ENCODE data around the gene TRIM38.

The TRIM38 gene

DNA sequence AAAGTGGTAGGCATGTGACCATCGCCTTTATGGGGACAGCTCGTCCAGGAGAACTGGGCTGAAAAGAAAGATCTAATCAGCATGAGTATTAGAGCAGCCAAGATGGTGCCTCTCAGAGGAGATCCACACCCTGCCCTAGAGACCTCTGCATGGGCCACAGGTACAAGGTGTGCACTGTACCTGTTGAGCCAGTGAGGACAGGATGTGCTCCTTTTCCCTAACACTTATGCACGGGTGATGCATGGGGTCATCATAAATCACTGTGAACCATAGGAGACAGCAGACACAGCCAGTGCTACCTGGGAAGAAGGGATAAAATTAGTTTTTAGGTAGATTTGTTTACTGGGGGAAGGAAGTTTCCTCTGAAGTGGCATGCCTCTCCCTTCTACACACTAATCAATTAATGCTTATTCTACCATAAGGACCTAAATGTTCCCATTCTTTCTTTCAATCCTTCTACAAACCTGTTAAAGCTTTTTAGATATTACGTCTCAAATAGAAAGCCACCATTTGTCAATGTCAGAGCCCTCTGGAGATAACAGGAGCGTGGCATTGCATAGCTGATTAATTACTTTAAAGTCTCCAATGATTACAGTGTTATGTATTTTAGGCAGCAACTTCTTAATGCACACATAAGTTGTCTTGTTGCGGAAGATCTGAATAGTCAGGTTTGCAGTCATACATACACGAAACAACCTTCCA, 45.7 kb upstream of the TRIM38 start:
- H3K27me3 ChIP-seq (ENCODE audit: insufficient read depth, low read length, poor library complexity), result no peaks in the 10 kb centered on the region
- DNase-seq (no peak), ATAC-seq (ENCODE audit: insufficient read depth, low read depth) (no peak)
- H3K4me1 ChIP-seq (ENCODE audit: insufficient read depth, low read length), result no peaks in the 10 kb centered on the region
- no peak overlapping the region for H3K4me2 ChIP-seq (ENCODE audit: insufficient read depth, low read length)
- H3K36me3 ChIP-seq (ENCODE audit: insufficient read depth, low read length), result no peaks in the 10 kb centered on the region
- TF ChIP-seq, protein P1, sequence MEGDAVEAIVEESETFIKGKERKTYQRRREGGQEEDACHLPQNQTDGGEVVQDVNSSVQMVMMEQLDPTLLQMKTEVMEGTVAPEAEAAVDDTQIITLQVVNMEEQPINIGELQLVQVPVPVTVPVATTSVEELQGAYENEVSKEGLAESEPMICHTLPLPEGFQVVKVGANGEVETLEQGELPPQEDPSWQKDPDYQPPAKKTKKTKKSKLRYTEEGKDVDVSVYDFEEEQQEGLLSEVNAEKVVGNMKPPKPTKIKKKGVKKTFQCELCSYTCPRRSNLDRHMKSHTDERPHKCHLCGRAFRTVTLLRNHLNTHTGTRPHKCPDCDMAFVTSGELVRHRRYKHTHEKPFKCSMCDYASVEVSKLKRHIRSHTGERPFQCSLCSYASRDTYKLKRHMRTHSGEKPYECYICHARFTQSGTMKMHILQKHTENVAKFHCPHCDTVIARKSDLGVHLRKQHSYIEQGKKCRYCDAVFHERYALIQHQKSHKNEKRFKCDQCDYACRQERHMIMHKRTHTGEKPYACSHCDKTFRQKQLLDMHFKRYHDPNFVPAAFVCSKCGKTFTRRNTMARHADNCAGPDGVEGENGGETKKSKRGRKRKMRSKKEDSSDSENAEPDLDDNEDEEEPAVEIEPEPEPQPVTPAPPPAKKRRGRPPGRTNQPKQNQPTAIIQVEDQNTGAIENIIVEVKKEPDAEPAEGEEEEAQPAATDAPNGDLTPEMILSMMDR (IDR thresholded peaks at IDR 0.05; ENCODE audit: borderline replicate concordance, extremely low read depth, low read length, poor library complexity, severe bottlenecking), result no peak
- TF ChIP-seq EZH2 (IDR thresholded peaks at IDR 0.05; ENCODE audit: borderline replicate concordance, low read depth, low read length, severe bottlenecking), result no peak
- no peak overlapping the region for H2AFZ ChIP-seq (ENCODE audit: low read depth, low read length)
- H3K9me3 ChIP-seq (ENCODE audit: insufficient read depth, low read length, severe bottlenecking), result no peaks in the 10 kb centered on the region
- H3K79me2 ChIP-seq (ENCODE audit: insufficient read depth, low read length), result no peaks in the 10 kb centered on the region
- H4K20me1 ChIP-seq (ENCODE audit: insufficient read depth, low read length), result no peaks in the 10 kb centered on the region
- H3K9ac ChIP-seq (ENCODE audit: low read depth, low read length), result no peak overlapping the region
- no peak overlapping the region for H3K4me3 ChIP-seq (ENCODE audit: low read depth in 1 of 2, low read length in 2 of 2)
- no peak overlapping the region for H3K27ac ChIP-seq (ENCODE audit: low read length)

DNA sequence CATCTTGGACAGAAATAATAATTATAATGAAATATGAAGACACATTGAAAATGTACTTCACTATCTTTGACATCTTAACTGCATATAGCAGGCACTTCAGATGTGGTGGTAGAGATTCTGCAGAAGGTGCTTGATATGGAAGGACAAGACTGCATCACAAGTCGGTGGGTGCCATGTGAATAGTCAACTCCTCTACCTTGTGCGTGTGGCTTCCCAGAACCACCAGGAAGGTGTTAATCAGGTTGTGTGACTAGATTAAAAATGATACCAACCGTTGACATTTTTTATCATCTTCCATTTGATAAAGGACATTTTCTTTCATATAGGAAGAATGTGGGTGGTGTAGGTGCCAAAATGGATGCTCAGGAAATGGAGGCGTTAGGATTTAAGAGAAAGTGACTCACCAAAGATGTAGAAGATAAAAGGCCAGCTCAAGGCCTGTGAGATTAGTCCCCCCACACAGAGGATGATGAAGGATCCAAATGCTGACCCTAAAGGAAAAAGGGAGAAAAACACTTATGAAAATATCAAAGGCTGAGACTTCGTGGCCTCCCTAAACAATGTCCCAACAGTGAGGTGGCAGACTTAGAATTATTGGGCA, 44.4 kb upstream of the TRIM38 start:
- TF ChIP-seq, protein P1 (IDR thresholded peaks at IDR 0.05; ENCODE audit: borderline replicate concordance, extremely low read depth, low read length, poor library complexity, severe bottlenecking), result no peak
- no peak for TF ChIP-seq EZH2 (IDR thresholded peaks at IDR 0.05; ENCODE audit: borderline replicate concordance, low read depth, low read length, severe bottlenecking)
- no peaks in the 10 kb centered on the region for H3K79me2 ChIP-seq (ENCODE audit: insufficient read depth, low read length)
- no peaks in the 10 kb centered on the region for H3K36me3 ChIP-seq (ENCODE audit: insufficient read depth, low read length)
- no peak overlapping the region for H3K27ac ChIP-seq (ENCODE audit: low read length)
- no peaks in the 10 kb centered on the region for H3K27me3 ChIP-seq (ENCODE audit: insufficient read depth, low read length, poor library complexity)
- no peak overlapping the region for H3K4me3 ChIP-seq (ENCODE audit: low read depth in 1 of 2, low read length in 2 of 2)
- no peaks in the 10 kb centered on the region for H4K20me1 ChIP-seq (ENCODE audit: insufficient read depth, low read length)
- H3K9me3 ChIP-seq (ENCODE audit: insufficient read depth, low read length, severe bottlenecking), result no peaks in the 10 kb centered on the region
- no peak overlapping the region for H3K4me2 ChIP-seq (ENCODE audit: insufficient read depth, low read length)
- ATAC-seq (ENCODE audit: insufficient read depth, low read depth) (no peak), DNase-seq (no peak)
- no peak overlapping the region for H3K9ac ChIP-seq (ENCODE audit: low read depth, low read length)
- no peak overlapping the region for H2AFZ ChIP-seq (ENCODE audit: low read depth, low read length)
- H3K4me1 ChIP-seq (ENCODE audit: insufficient read depth, low read length), result no peaks in the 10 kb centered on the region

- DNase-seq, result no peak
- H3K27me3 ChIP-seq (ENCODE audit: insufficient read depth, low read length, poor library complexity), result no peaks in the 10 kb centered on the region
- H3K36me3 ChIP-seq (ENCODE audit: insufficient read depth, low read length), result no peaks in the 10 kb centered on the region
- no peak overlapping the region for H3K4me3 ChIP-seq (ENCODE audit: low read depth in 1 of 2, low read length in 2 of 2)
- no peak overlapping the region for H3K27ac ChIP-seq (ENCODE audit: low read length)
- H4K20me1 ChIP-seq (ENCODE audit: insufficient read depth, low read length), result no peaks in the 10 kb centered on the region
- H3K79me2 ChIP-seq (ENCODE audit: insufficient read depth, low read length), result no peaks in the 10 kb centered on the region
- no peaks in the 10 kb centered on the region for H3K9me3 ChIP-seq (ENCODE audit: insufficient read depth, low read length, severe bottlenecking)
- H3K9ac ChIP-seq (ENCODE audit: low read depth, low read length), result no peak overlapping the region
- H3K4me1 ChIP-seq (ENCODE audit: insufficient read depth, low read length), result no peaks in the 10 kb centered on the region
- no peak overlapping the region for H2AFZ ChIP-seq (ENCODE audit: low read depth, low read length)
- no peak for TF ChIP-seq EZH2 (IDR thresholded peaks at IDR 0.05; ENCODE audit: borderline replicate concordance, low read depth, low read length, severe bottlenecking)
- TF ChIP-seq, protein P1 (IDR thresholded peaks at IDR 0.05; ENCODE audit: borderline replicate concordance, extremely low read depth, low read length, poor library complexity, severe bottlenecking), result no peak
- no peak overlapping the region for H3K4me2 ChIP-seq (ENCODE audit: insufficient read depth, low read length)
- no peak for ATAC-seq (ENCODE audit: insufficient read depth, low read depth)
Observed at GRCh38 chr6:25919657-25920056, 42.9 kb upstream of the TRIM38 start.

All from DND-41 (cell line).